ENCODE results near the gene ZSWIM4.
A peak's percentile ranks its signal among the peaks of the same experiment; 100 is the strongest.

GRCh38 chr19:13850910-13851733 lies 55.9 kb downstream of the ZSWIM4 start:
- TF ChIP-seq POLR2AphosphoS5 (IDR thresholded peaks at IDR 0.05) (peak; percentile 84 to 89 (median 88)), CTCF (IDR thresholded peaks at IDR 0.05) (no peak), EP300 (IDR thresholded peaks at IDR 0.05) (peak in 3 of 4 donors; percentile 12 to 84 (median 76))
